Measurements from ENCODE around the gene PRSS38. TPM values are rescaled to one million over a fixed set of nuclear protein-coding genes. Genes with fewer than 3 reads are reported as not detected.

PRSS38 gene
- total RNA-seq, 1 experiment from 2014 or later = not detected

DNA sequence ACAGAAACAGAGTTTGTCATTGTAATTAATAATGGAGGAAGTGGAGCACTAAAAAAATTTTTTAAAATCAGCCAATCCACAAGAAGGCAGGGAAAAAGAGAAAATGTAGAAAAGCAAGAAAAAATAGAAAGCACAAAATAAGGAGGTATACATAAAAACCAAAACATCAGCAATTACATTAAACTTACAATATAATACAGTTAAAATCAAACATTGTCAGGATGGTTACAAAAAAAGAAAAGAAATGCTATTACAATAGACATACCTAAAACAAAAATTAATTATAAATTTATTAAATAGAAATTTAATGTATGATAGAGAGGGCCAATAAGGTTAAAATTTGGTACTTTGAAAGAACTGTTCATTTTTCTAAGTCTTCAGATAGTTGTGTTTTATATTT, 38.7 kb downstream of the PRSS38 start:
- Histone ChIP-seq H3K27ac (ENCODE audit: low read depth, low read length) (no peak overlapping the region), H3K36me3 (ENCODE audit: control insufficient read depth in 1 of 2, insufficient read depth in 2 of 2, low read length in 2 of 2) (no peaks in the 10 kb centered on the region), H3K9me2 (ENCODE audit: insufficient read depth) (no peaks in the 10 kb centered on the region), H3K9ac (ENCODE audit: low read length) (no peak overlapping the region), H3K9me3 (ENCODE audit: control insufficient read depth in 1 of 2, insufficient read depth in 1 of 2, low read depth in 1 of 2, low read length in 2 of 2) (no peaks in the 10 kb centered on the region), H3K4me3 (replicated peaks in 1 of 2; ENCODE audit: low read depth in 1 of 2, low read length in 2 of 2) (no peak overlapping the region), H3K27me3 (ENCODE audit: insufficient read depth, low read length) (no peaks in the 10 kb centered on the region), H3K4me2 (ENCODE audit: low read length) (no peak overlapping the region), H4K20me1 (ENCODE audit: insufficient read depth) (no peaks in the 10 kb centered on the region), H3K4me1 (ENCODE audit: control insufficient read depth in 1 of 2, insufficient read depth in 2 of 2, low read length in 2 of 2) (no peaks in the 10 kb centered on the region), H2AFZ (ENCODE audit: low read depth, low read length, poor library complexity, severe bottlenecking) (no peak overlapping the region), H3K79me2 (ENCODE audit: insufficient read depth, low read length) (no peaks in the 10 kb centered on the region)
- TF ChIP-seq EZH2phosphoT487 (IDR thresholded peaks at IDR 0.05; ENCODE audit: borderline replicate concordance) (no peak), CTCF (IDR thresholded peaks at IDR 0.05 in 2 of 3, conservative IDR thresholded peaks at IDR 0.05 in 1 of 3; ENCODE audit: borderline replicate concordance in 1 of 3, insufficient read depth in 1 of 3, low read depth in 2 of 3, low read length in 2 of 3) (no peak), EZH2 (IDR thresholded peaks at IDR 0.05) (no peak), ATF3 (IDR thresholded peaks at IDR 0.05) (no peak), POLR2A (IDR thresholded peaks at IDR 0.05; ENCODE audit: borderline replicate concordance, extremely low read depth, insufficient read depth, insufficient read length) (no peak), CEBPB (IDR thresholded peaks at IDR 0.05; ENCODE audit: low read depth) (no peak), SP1 (IDR thresholded peaks at IDR 0.05; ENCODE audit: low read depth) (no peak), ZFX (IDR thresholded peaks at IDR 0.05) (no peak)
- TF ChIP-seq, protein P1, sequence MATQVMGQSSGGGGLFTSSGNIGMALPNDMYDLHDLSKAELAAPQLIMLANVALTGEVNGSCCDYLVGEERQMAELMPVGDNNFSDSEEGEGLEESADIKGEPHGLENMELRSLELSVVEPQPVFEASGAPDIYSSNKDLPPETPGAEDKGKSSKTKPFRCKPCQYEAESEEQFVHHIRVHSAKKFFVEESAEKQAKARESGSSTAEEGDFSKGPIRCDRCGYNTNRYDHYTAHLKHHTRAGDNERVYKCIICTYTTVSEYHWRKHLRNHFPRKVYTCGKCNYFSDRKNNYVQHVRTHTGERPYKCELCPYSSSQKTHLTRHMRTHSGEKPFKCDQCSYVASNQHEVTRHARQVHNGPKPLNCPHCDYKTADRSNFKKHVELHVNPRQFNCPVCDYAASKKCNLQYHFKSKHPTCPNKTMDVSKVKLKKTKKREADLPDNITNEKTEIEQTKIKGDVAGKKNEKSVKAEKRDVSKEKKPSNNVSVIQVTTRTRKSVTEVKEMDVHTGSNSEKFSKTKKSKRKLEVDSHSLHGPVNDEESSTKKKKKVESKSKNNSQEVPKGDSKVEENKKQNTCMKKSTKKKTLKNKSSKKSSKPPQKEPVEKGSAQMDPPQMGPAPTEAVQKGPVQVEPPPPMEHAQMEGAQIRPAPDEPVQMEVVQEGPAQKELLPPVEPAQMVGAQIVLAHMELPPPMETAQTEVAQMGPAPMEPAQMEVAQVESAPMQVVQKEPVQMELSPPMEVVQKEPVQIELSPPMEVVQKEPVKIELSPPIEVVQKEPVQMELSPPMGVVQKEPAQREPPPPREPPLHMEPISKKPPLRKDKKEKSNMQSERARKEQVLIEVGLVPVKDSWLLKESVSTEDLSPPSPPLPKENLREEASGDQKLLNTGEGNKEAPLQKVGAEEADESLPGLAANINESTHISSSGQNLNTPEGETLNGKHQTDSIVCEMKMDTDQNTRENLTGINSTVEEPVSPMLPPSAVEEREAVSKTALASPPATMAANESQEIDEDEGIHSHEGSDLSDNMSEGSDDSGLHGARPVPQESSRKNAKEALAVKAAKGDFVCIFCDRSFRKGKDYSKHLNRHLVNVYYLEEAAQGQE (IDR thresholded peaks at IDR 0.05; ENCODE audit: low read depth) = no peak
- no peak for ATAC-seq
- POLR2A ChIA-PET = no interaction called here
- BruUV-seq (replicated peaks) = no TSS peak
- DNase-seq (ENCODE audit: low read depth, low spot score) = no peak
- CTCF ChIA-PET = no interaction called here
- intact Hi-C loops (cut with micrococcal nuclease) = no loop called here
- RAD21 ChIA-PET (ENCODE audit: low non-redundant PET in 1 of 2, low total read pairs in 2 of 2, uncharacterized antibody in 2 of 2, unreplicated experiment in 2 of 2) = no interaction called here
